A549 (cell line): ENCODE data around the gene NKAIN2.

ENCODE experiments used
- BHLHE40 ChIP-seq: IDR thresholded peaks from 2 replicates; pipeline ENCODE4 v1.6.1; 2012; ENCODE audit warnings: low read depth, low read length, inconsistent platforms
- CEBPB ChIP-seq, 2 experiments: fragments of >200 bp in 1 of 2; sonication (Bioruptor Twin) in 1 of 2; formaldehyde crosslinking in 1 of 2; IDR thresholded peaks; 2 replicates each; pipeline ENCODE4 v1.6.1; 2012 to 2016
- HDAC2 ChIP-seq: fragments of 200-600 bp; sonication (generic); IDR thresholded peaks from 2 replicates; pipeline ENCODE4 v1.6.1; 2016
- NR3C1 ChIP-seq: fragments of >200 bp; sonication (Bioruptor Twin); formaldehyde crosslinking; IDR thresholded peaks from 3 replicates; pipeline ENCODE4 v1.6.1; 2017
- POLR2A ChIP-seq: IDR thresholded peaks from 2 replicates; pipeline ENCODE4 v1.6.1; 2012; ENCODE audit warnings: mild to moderate bottlenecking, low read length
- ZC3H11A ChIP-seq: fragments of 450-650 bp; IDR thresholded peaks from 2 replicates; pipeline ENCODE4 v1.6.1; 2014; ENCODE audit warnings: antibody characterized with exemption, mild to moderate bottlenecking
- TF ChIP-seq, protein P1 (sequence below): fragments of >200 bp; sonication (Bioruptor Twin); formaldehyde crosslinking; IDR thresholded peaks from 3 replicates; pipeline ENCODE4 v1.5.1; 2016

DNA sequence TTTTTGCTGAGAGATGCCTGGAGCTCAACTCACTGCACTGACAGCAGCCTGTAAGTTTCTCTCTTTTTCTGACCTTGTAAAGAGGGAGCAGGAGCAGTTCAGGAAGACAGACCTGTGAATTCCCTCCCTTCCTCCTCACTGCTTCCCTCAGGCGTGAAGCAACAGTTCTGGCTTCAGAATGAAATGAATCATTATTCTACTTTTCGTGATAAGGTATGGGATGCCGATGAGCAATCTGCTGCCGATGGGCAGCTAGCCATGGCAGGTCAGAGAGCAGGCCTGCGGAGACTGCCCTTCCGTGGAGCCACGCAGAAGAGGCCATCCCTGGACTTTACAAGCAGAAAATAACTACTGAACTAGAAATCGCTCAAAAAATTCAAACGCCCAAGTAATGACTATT lies 732.1 kb downstream of the NKAIN2 start:
- TF ChIP-seq POLR2A (no peak), HDAC2 (no peak), BHLHE40 (no peak), ZC3H11A (no peak), NR3C1 (no peak), CEBPB (IDR thresholded peaks at IDR 0.05) (0 out of 4 replicates have a peak, but pooled peaks of 1 of the 2 experiments have one; percentile 29)
- TF ChIP-seq, protein P1, sequence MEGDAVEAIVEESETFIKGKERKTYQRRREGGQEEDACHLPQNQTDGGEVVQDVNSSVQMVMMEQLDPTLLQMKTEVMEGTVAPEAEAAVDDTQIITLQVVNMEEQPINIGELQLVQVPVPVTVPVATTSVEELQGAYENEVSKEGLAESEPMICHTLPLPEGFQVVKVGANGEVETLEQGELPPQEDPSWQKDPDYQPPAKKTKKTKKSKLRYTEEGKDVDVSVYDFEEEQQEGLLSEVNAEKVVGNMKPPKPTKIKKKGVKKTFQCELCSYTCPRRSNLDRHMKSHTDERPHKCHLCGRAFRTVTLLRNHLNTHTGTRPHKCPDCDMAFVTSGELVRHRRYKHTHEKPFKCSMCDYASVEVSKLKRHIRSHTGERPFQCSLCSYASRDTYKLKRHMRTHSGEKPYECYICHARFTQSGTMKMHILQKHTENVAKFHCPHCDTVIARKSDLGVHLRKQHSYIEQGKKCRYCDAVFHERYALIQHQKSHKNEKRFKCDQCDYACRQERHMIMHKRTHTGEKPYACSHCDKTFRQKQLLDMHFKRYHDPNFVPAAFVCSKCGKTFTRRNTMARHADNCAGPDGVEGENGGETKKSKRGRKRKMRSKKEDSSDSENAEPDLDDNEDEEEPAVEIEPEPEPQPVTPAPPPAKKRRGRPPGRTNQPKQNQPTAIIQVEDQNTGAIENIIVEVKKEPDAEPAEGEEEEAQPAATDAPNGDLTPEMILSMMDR, result no peak
